GM12878 (cell line): ENCODE results near the gene GJB1. TPM values are rescaled to one million over a fixed set of nuclear protein-coding genes. Genes with fewer than 3 reads are reported as not detected.

Experiments
- ATF7 ChIP-seq: fragments of 450-650 bp; IDR thresholded peaks from 2 replicates; pipeline ENCODE4 v1.6.1; 2016; ENCODE audit warnings: low read depth, mild to moderate bottlenecking
- CTCF ChIP-seq, 3 experiments: IDR thresholded peaks in 2 of 3; conservative IDR thresholded peaks in 1 of 3; 2 replicates each; pipeline ENCODE4 v1.5.1; 2011; ENCODE audit warnings: low read depth in 3 of 3, low read length in 3 of 3, mild to moderate bottlenecking in 3 of 3, control low read depth in 2 of 3, moderate library complexity in 2 of 3, inconsistent platforms in 1 of 3, mixed read lengths in 1 of 3; ENCODE audit not compliant: control insufficient read depth in 2 of 3, insufficient read depth in 1 of 3; ENCODE audit errors: extremely low read depth in 1 of 3
- HDAC6 ChIP-seq: fragments of 200-600 bp; sonication (generic); IDR thresholded peaks from one replicate; pipeline ENCODE4 v1.8.0; 2017; ENCODE audit warnings: antibody characterized with exemption; ENCODE audit not compliant: unreplicated experiment
- MAX ChIP-seq: IDR thresholded peaks from 2 replicates; pipeline ENCODE4 v1.6.1; 2012; ENCODE audit warnings: low read depth, low read length, improper control_type of control experiment
- NFYB ChIP-seq: IDR thresholded peaks from 2 replicates; pipeline ENCODE4 v1.6.1; 2011; ENCODE audit warnings: low read depth, mild to moderate bottlenecking, low read length, improper control_type of control experiment, moderate library complexity; ENCODE audit not compliant: insufficient read depth
- PBX3 ChIP-seq: IDR thresholded peaks from 2 replicates; pipeline ENCODE4 v1.6.1; 2011; ENCODE audit warnings: mild to moderate bottlenecking, low read depth, low read length, moderate library complexity; ENCODE audit not compliant: insufficient replicate concordance
- POU2F2 ChIP-seq: IDR thresholded peaks from 3 replicates; pipeline ENCODE4 v1.6.1; 2011; ENCODE audit warnings: low read depth, mild to moderate bottlenecking, low read length, borderline replicate concordance
- RCOR1 ChIP-seq: conservative IDR thresholded peaks from 2 replicates; pipeline ENCODE4 v1.6.1; 2012; ENCODE audit warnings: low read depth, low read length, improper control_type of control experiment
- RUNX3 ChIP-seq: IDR thresholded peaks from 2 replicates; pipeline ENCODE4 v1.6.1; 2012; ENCODE audit warnings: low read length, inconsistent platforms
- SMAD1 ChIP-seq: fragments of 450-650 bp; IDR thresholded peaks from 2 replicates; pipeline ENCODE4 v1.6.1; 2018; ENCODE audit warnings: mild to moderate bottlenecking, low read depth; ENCODE audit not compliant: partially characterized antibody
- TBL1XR1 ChIP-seq: IDR thresholded peaks from 2 replicates; pipeline ENCODE4 v1.6.1; 2012; ENCODE audit warnings: low read depth, low read length, improper control_type of control experiment
- ZBTB40 ChIP-seq: fragments of 450-650 bp; IDR thresholded peaks from 2 replicates; pipeline ENCODE4 v1.6.1; 2016; ENCODE audit warnings: mild to moderate bottlenecking, moderate library complexity, borderline replicate concordance
- polyA plus RNA-seq, 11 experiments: library from polyadenylated mRNA; depleted of rRNA in 4 of 11; unstranded in 6 of 11; stranded (reverse) in 5 of 11; fragments of >200 nt; fragmentation: Nextera tagmentation in 4 of 11; fragmentation: Illumina TruSeq in 1 of 11; extraction: Ambion mirVana in 4 of 11; extraction: Trizol in 1 of 11; gene quantifications; 1 replicate in 1 of 11; 2 replicates in 10 of 11; pipeline versions ENCODE4 v1.2.1 to v1.2.3, GENCODE V29; 2011 to 2016; ENCODE audit warnings: inconsistent platforms in 2 of 11, missing spikeins in 2 of 11, low read depth in 1 of 11
- total RNA-seq, 4 experiments: library from RNA; depleted of rRNA in 3 of 4; stranded (reverse); fragments of >200 nt in 3 of 4; fragmentation: Illumina TruSeq in 1 of 4; extraction: Trizol in 1 of 4; gene quantifications; 2 replicates each; pipeline versions ENCODE4 v1.2.1 to v1.2.3, GENCODE V29; 2013 to 2021
- TF ChIP-seq, protein P1 (sequence below): fragments of 450-650 bp; IDR thresholded peaks from 2 replicates; pipeline ENCODE4 v1.6.1; 2017; ENCODE audit warnings: low read depth, mild to moderate bottlenecking, moderate library complexity
- TF ChIP-seq, protein P2 (sequence below): fragments of 150-350 bp; IDR thresholded peaks from 2 replicates; pipeline ENCODE4 v1.6.1; 2016; ENCODE audit warnings: low read depth, low read length

Gene GJB1
- total and polyA plus RNA-seq, 10 of the 15 experiments (the other 5 are each of a cell fraction or from before 2014, with no cell fraction given), result not detected

DNA sequence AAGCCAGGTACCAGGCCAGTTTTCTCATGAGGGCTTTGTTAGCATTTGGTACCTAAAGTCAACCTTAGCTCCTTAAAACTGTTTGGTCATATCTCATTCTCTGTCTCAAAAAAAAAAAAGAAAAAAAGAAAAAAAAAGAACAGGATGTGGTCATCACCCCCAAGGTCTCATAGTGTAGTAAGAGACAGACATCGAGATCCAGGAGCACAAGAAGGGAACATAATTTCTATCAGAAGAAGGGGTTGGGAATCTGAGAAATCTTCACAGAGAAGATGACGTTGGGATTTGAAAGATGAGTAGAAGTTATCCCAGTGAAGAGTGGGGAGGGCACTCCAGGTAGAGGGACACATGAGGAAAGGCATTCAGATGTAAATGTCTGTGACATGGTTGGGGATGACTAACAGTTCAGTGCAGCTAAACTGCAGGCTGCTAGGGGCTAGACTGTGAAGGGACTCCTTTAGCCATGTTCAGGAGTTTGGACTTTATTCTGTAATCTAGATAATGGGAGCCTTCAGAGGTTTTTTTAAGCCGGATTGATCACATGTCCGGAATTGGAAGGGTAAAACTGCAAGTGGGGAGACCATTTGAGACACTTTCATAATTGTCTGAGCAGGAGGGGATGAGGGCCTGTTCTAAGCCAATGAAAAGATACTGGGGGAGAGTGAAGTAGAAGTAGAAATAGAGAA is 26.9 kb upstream of the GJB1 start (continued):
- TF ChIP-seq ZBTB40, result peak; percentile 53; the same call in 1 of the 2 replicates
- TF ChIP-seq CTCF (IDR thresholded peaks at IDR 0.05 in 2 of 3, conservative IDR thresholded peaks at IDR 0.05 in 1 of 3; ENCODE audit: control insufficient read depth in 2 of 3, extremely low read depth in 1 of 3, insufficient read depth in 1 of 3, low read depth in 3 of 3, low read length in 3 of 3), result no peak
- TF ChIP-seq SMAD1, result peak; percentile 29
- TF ChIP-seq HDAC6, result no peak
- no peak for TF ChIP-seq RCOR1
- peak; percentile 70 for TF ChIP-seq ATF7
- TF ChIP-seq TBL1XR1, result no peak
- TF ChIP-seq RUNX3, result peak; percentile 82
- TF ChIP-seq POU2F2, result no peak
- TF ChIP-seq, protein P1, sequence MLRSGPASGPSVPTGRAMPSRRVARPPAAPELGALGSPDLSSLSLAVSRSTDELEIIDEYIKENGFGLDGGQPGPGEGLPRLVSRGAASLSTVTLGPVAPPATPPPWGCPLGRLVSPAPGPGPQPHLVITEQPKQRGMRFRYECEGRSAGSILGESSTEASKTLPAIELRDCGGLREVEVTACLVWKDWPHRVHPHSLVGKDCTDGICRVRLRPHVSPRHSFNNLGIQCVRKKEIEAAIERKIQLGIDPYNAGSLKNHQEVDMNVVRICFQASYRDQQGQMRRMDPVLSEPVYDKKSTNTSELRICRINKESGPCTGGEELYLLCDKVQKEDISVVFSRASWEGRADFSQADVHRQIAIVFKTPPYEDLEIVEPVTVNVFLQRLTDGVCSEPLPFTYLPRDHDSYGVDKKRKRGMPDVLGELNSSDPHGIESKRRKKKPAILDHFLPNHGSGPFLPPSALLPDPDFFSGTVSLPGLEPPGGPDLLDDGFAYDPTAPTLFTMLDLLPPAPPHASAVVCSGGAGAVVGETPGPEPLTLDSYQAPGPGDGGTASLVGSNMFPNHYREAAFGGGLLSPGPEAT, result no peak
- TF ChIP-seq MAX, result no peak
- TF ChIP-seq NFYB, result 0 out of 2 replicates have a peak, but pooled peaks have one; percentile 24
- TF ChIP-seq, protein P2, sequence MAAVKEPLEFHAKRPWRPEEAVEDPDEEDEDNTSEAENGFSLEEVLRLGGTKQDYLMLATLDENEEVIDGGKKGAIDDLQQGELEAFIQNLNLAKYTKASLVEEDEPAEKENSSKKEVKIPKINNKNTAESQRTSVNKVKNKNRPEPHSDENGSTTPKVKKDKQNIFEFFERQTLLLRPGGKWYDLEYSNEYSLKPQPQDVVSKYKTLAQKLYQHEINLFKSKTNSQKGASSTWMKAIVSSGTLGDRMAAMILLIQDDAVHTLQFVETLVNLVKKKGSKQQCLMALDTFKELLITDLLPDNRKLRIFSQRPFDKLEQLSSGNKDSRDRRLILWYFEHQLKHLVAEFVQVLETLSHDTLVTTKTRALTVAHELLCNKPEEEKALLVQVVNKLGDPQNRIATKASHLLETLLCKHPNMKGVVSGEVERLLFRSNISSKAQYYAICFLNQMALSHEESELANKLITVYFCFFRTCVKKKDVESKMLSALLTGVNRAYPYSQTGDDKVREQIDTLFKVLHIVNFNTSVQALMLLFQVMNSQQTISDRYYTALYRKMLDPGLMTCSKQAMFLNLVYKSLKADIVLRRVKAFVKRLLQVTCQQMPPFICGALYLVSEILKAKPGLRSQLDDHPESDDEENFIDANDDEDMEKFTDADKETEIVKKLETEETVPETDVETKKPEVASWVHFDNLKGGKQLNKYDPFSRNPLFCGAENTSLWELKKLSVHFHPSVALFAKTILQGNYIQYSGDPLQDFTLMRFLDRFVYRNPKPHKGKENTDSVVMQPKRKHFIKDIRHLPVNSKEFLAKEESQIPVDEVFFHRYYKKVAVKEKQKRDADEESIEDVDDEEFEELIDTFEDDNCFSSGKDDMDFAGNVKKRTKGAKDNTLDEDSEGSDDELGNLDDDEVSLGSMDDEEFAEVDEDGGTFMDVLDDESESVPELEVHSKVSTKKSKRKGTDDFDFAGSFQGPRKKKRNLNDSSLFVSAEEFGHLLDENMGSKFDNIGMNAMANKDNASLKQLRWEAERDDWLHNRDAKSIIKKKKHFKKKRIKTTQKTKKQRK, result no peak
- no peak for TF ChIP-seq PBX3
